GM12864 (cell line): Measurements from ENCODE around the gene POLR1G.
"Not testable (repeated sequence)": the region's sequence is repeated elsewhere in the genome, so short reads cannot be mapped to it uniquely, and the experiment has no call there.

ENCODE experiments used
- DNase-seq: peaks from one replicate; pipeline ENCODE4 v3.0.0-alpha.2; 2011; ENCODE audit warnings: low read depth
- H3K4me3 ChIP-seq: 2 replicates; pipeline ENCODE4 v1.5.1; 2011; ENCODE audit warnings: mild to moderate bottlenecking, low read depth, low read length, control low read depth
- CTCF ChIP-seq: IDR thresholded peaks from 2 replicates; pipeline ENCODE4 v1.5.1; 2011; ENCODE audit warnings: low read depth, mild to moderate bottlenecking, moderate library complexity, low read length, control low read depth, inconsistent platforms; ENCODE audit errors: missing control alignments

The POLR1G gene

GRCh38 chr19:45421947-45422498 lies 15.6 kb downstream of the POLR1G start:
- no peak for DNase-seq
- TF ChIP-seq CTCF = no peak
- H3K4me3 ChIP-seq = no peak overlapping the region

GRCh38 chr19:45423033-45423588 lies 16.7 kb downstream of the POLR1G start:
- peak overlapping the region; percentile 61 for H3K4me3 ChIP-seq
- no peak for DNase-seq
- peak; percentile 2 for TF ChIP-seq CTCF

- peak within 1 kb of the TSS; percentile 61 for H3K4me3 ChIP-seq
- peak; percentile 87 for DNase-seq
- TF ChIP-seq CTCF = no peak
Observed at GRCh38 chr19:45423589-45424190, 17.2 kb downstream of the POLR1G start, which contains the start of gene ERCC1. Gene ERCC1, minus strand, starts transcription at chr19:45423917. Its CDS starts 543 bp downstream, at chr19:45423374.

- no peak for DNase-seq
- H3K4me3 ChIP-seq = peak overlapping the region; percentile 61
- TF ChIP-seq CTCF = no peak
Observed at GRCh38 chr19:45424191-45425058, 18.0 kb downstream of the POLR1G start.

GRCh38 chr19:45428384-45429231 lies 22.2 kb downstream of the POLR1G start:
- no peak for DNase-seq
- H3K4me3 ChIP-seq = peak overlapping the region; percentile 47
- peak; percentile 31 for TF ChIP-seq CTCF

GRCh38 chr19:45429896-45430295 lies 23.5 kb downstream of the POLR1G start:
- not testable (repeated sequence) for DNase-seq

GRCh38 chr19:45431008-45431407 lies 24.6 kb downstream of the POLR1G start:
- not testable (repeated sequence) for DNase-seq, H3K4me3 ChIP-seq

More at GRCh38 chr19:45429896-45430295, 23.5 kb downstream of the POLR1G start:
- H3K4me3 ChIP-seq = not testable (repeated sequence)

- not testable (repeated sequence) for DNase-seq, H3K4me3 ChIP-seq
Observed at GRCh38 chr19:45432543-45432942, 26.1 kb downstream of the POLR1G start.
